Glutamatergic neuron (in vitro differentiated cells): Measurements from ENCODE around the gene AOX1. TPM values are rescaled to one million over a fixed set of nuclear protein-coding genes. Genes with fewer than 3 reads are reported as not detected.

Source experiments
- DNase-seq: peaks from one replicate; pipeline ENCODE4 v3.0.0; 2022
- H3K27ac Mint-ChIP-seq: one replicate; pipeline ENCODE4 v1.8.0; 2020; ENCODE audit warnings: mild to moderate bottlenecking, mixed read lengths, inconsistent platforms; ENCODE audit not compliant: unreplicated experiment
- H3K27me3 Mint-ChIP-seq: one replicate; pipeline ENCODE4 v1.8.0; 2020; ENCODE audit warnings: mild to moderate bottlenecking, moderate library complexity, mixed read lengths, inconsistent platforms; ENCODE audit not compliant: unreplicated experiment
- H3K36me3 Mint-ChIP-seq: one replicate; pipeline ENCODE4 v1.8.0; 2020; ENCODE audit warnings: mild to moderate bottlenecking, mixed read lengths, inconsistent platforms; ENCODE audit not compliant: unreplicated experiment
- H3K4me1 Mint-ChIP-seq: one replicate; pipeline ENCODE4 v1.8.0; 2020; ENCODE audit warnings: mild to moderate bottlenecking, low read depth, mixed read lengths, inconsistent platforms; ENCODE audit not compliant: unreplicated experiment
- H3K4me3 Mint-ChIP-seq: one replicate; pipeline ENCODE4 v1.8.0; 2020; ENCODE audit warnings: mild to moderate bottlenecking, mixed read lengths, inconsistent platforms; ENCODE audit not compliant: unreplicated experiment
- H3K9me3 Mint-ChIP-seq: one replicate; pipeline ENCODE4 v1.8.0; 2020; ENCODE audit warnings: mild to moderate bottlenecking, moderate library complexity, mixed read lengths, inconsistent platforms; ENCODE audit not compliant: unreplicated experiment
- CTCF ChIP-seq: fragments of 200-600 bp; sonication (generic); IDR thresholded peaks from one replicate; pipeline ENCODE4 v1.5.0; 2021; ENCODE audit not compliant: partially characterized antibody, unreplicated experiment
- total RNA-seq: library from RNA; stranded (reverse); fragmentation: NEBNext Ultra II Directional; extraction: Animal tissue kit (Norgen Biotek cat#: 25700); gene quantifications from one replicate; pipeline ENCODE4 v1.2.1, GENCODE V29; 2021; ENCODE audit not compliant: unreplicated experiment

Gene AOX1
- total RNA-seq, 1 donor from 2014 or later = 0.32 TPM

GRCh38 chr2:200592406-200593075 is 6.7 kb downstream of the AOX1 start:
- H3K4me1 Mint-ChIP-seq = no peaks in the 10 kb centered on the region
- no peaks in the 10 kb centered on the region for H3K27me3 Mint-ChIP-seq
- TF ChIP-seq CTCF = no peak
- no peaks in the 10 kb centered on the region for H3K36me3 Mint-ChIP-seq
- H3K27ac Mint-ChIP-seq = no peak overlapping the region
- DNase-seq = no peak
- H3K9me3 Mint-ChIP-seq = peaks cover 3% of the 10 kb centered on the region
- H3K4me3 Mint-ChIP-seq = no peak overlapping the region

- H3K4me3 Mint-ChIP-seq = no peak overlapping the region
- DNase-seq = no peak
- no peaks in the 10 kb centered on the region for H3K27me3 Mint-ChIP-seq
- no peak overlapping the region for H3K27ac Mint-ChIP-seq
- no peaks in the 10 kb centered on the region for H3K36me3 Mint-ChIP-seq
- H3K9me3 Mint-ChIP-seq = peaks cover 3% of the 10 kb centered on the region
- TF ChIP-seq CTCF = no peak
- H3K4me1 Mint-ChIP-seq = no peaks in the 10 kb centered on the region
Measured at GRCh38 chr2:200593905-200594304, 8.1 kb downstream of the AOX1 start.

GRCh38 chr2:200595913-200596312 is 10.1 kb downstream of the AOX1 start:
- H3K36me3 Mint-ChIP-seq = no peaks in the 10 kb centered on the region
- peaks cover 4% of the 10 kb centered on the region for H3K4me1 Mint-ChIP-seq
- H3K27me3 Mint-ChIP-seq = no peaks in the 10 kb centered on the region
- TF ChIP-seq CTCF = no peak
- H3K27ac Mint-ChIP-seq = no peak overlapping the region
- no peaks in the 10 kb centered on the region for H3K9me3 Mint-ChIP-seq
- no peak overlapping the region for H3K4me3 Mint-ChIP-seq
- no peak for DNase-seq

- no peak overlapping the region for H3K4me3 Mint-ChIP-seq
Measured at GRCh38 chr2:200596774-200597570, 11.2 kb downstream of the AOX1 start.

More at GRCh38 chr2:200596774-200597570, 11.2 kb downstream of the AOX1 start:
- Mint-ChIP-seq H3K36me3 (no peaks in the 10 kb centered on the region), H3K27me3 (no peaks in the 10 kb centered on the region), H3K9me3 (no peaks in the 10 kb centered on the region), H3K4me1 (peaks cover 4% of the 10 kb centered on the region), H3K27ac (no peak overlapping the region)
- no peak for DNase-seq
- TF ChIP-seq CTCF = no peak
